ENCODE measurements around the gene C5orf58. TPM values are rescaled to one million over a fixed set of nuclear protein-coding genes. Genes with fewer than 3 reads are reported as not detected.

Gene C5orf58
- total and polyA plus RNA-seq, 9 of the 15 experiments (the other 6 are each of a cell fraction or from before 2014, with no cell fraction given): 1.5 to 7.6 (median 5.3) TPM

DNA sequence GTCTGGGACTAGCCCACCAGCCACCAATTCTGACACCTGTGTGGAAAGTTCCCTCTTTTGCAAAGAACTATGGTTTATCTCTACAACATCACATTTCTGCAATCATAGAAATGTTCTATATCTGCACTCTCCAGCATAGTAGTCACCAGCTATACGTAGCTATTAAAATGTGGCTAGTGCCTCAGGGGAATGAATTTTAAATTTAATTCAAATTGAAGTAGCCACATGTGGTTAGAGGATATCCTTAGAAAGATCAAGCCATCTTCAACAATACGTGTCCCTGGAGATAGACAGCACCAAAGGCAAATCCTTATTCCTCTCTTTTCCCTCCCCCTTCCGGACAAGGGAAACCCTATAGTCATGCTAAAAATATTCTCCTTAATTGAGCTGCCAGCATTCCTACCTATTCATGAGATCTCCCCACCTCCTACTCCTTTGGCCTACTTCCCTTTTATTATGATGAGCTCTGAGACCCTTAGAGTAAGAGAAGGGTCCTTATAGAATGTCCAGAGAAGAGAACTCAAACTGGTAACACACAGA lies 53.7 kb downstream of the C5orf58 start:
- H3K9ac ChIP-seq (ENCODE audit: insufficient read depth in 1 of 2, low read depth in 2 of 2, low read length in 2 of 2): no peak overlapping the region
- in situ Hi-C loops (cut with MboI): no loop called here
- no peak overlapping the region for H3K4me3 ChIP-seq
- H3K9me1 ChIP-seq (ENCODE audit: control insufficient read depth, insufficient read depth, low read length): no peaks in the 10 kb centered on the region
- intact Hi-C loops (cut with micrococcal nuclease): no loop called here
- no peaks in the 10 kb centered on the region for H3K79me2 ChIP-seq (ENCODE audit: control insufficient read depth, insufficient read depth, low read length)
- no peaks in the 10 kb centered on the region for H3K36me3 ChIP-seq (ENCODE audit: control insufficient read depth, insufficient read depth, low read length)
- POLR2A ChIA-PET: no interaction called here
- no peaks in the 10 kb centered on the region for H3K27me3 ChIP-seq (ENCODE audit: control insufficient read depth in 2 of 2, insufficient read depth in 2 of 2, low read length in 2 of 2)
- no peak overlapping the region for H3K4me2 ChIP-seq (ENCODE audit: insufficient read depth, low read length)
- CTCF ChIA-PET (ENCODE audit: low intra/inter-chr PET ratio): interaction anchor here (1.2 kb wide), 1 partner anchor 19 kb away, joined by 3 read pairs; no protein-coding TSS in a partner anchor
- 45% methylated on average over 3 of the region's 3 CpGs for WGBS (ENCODE audit: insufficient coverage, low coverage, missing lambda C conversion rate)
- H3K9me3 ChIP-seq (replicated peaks; ENCODE audit: control insufficient read depth, insufficient read depth, low read depth, low read length): no peaks in the 10 kb centered on the region
- H4K20me1 ChIP-seq (replicated peaks; ENCODE audit: control insufficient read depth, insufficient read depth, low read length): no peaks in the 10 kb centered on the region
- no peak overlapping the region for H3K27ac ChIP-seq (ENCODE audit: extremely low read depth, low read depth, low read length)
- H2AFZ ChIP-seq (ENCODE audit: low read depth, low read length): no peak overlapping the region
- H3K4me1 ChIP-seq (replicated peaks in 1 of 2; ENCODE audit: control insufficient read depth in 2 of 2, insufficient read depth in 2 of 2, low read length in 2 of 2): no peaks in the 10 kb centered on the region; a peak in 1 of 5 replicates
- no TSS peak for BruUV-seq (replicated peaks)
- TF ChIP-seq, protein P1, sequence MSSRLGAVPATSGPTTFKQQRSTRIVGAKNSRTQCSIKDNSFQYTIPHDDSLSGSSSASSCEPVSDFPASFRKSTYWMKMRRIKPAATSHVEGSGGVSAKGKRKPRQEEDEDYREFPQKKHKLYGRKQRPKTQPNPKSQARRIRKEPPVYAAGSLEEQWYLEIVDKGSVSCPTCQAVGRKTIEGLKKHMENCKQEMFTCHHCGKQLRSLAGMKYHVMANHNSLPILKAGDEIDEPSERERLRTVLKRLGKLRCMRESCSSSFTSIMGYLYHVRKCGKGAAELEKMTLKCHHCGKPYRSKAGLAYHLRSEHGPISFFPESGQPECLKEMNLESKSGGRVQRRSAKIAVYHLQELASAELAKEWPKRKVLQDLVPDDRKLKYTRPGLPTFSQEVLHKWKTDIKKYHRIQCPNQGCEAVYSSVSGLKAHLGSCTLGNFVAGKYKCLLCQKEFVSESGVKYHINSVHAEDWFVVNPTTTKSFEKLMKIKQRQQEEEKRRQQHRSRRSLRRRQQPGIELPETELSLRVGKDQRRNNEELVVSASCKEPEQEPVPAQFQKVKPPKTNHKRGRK (tag; IDR thresholded peaks at IDR 0.05): no peak
- TF ChIP-seq ZNF780A (CRISPR knock-in tag; IDR thresholded peaks at IDR 0.05) (no peak), ZC3H8 (IDR thresholded peaks at IDR 0.05) (no peak), ZFPM2 (CRISPR knock-in tag; IDR thresholded peaks at IDR 0.05) (no peak), FOXA1 (IDR thresholded peaks at IDR 0.05; ENCODE audit: borderline replicate concordance) (no peak), CHD2 (IDR thresholded peaks at IDR 0.05; ENCODE audit: low read depth, low read length) (no peak), TSC22D4 (tag; IDR thresholded peaks at IDR 0.05) (no peak), ZBTB7A (IDR thresholded peaks at IDR 0.05; ENCODE audit: borderline replicate concordance, control insufficient read depth, low read depth, low read length) (no peak), RFX5 (IDR thresholded peaks at IDR 0.05; ENCODE audit: low read depth, low read length) (no peak), RFX7 (CRISPR knock-in tag; IDR thresholded peaks at IDR 0.05) (no peak), JUNB (CRISPR knock-in tag; conservative IDR thresholded peaks at IDR 0.05) (no peak)
- TF ChIP-seq, protein P2, sequence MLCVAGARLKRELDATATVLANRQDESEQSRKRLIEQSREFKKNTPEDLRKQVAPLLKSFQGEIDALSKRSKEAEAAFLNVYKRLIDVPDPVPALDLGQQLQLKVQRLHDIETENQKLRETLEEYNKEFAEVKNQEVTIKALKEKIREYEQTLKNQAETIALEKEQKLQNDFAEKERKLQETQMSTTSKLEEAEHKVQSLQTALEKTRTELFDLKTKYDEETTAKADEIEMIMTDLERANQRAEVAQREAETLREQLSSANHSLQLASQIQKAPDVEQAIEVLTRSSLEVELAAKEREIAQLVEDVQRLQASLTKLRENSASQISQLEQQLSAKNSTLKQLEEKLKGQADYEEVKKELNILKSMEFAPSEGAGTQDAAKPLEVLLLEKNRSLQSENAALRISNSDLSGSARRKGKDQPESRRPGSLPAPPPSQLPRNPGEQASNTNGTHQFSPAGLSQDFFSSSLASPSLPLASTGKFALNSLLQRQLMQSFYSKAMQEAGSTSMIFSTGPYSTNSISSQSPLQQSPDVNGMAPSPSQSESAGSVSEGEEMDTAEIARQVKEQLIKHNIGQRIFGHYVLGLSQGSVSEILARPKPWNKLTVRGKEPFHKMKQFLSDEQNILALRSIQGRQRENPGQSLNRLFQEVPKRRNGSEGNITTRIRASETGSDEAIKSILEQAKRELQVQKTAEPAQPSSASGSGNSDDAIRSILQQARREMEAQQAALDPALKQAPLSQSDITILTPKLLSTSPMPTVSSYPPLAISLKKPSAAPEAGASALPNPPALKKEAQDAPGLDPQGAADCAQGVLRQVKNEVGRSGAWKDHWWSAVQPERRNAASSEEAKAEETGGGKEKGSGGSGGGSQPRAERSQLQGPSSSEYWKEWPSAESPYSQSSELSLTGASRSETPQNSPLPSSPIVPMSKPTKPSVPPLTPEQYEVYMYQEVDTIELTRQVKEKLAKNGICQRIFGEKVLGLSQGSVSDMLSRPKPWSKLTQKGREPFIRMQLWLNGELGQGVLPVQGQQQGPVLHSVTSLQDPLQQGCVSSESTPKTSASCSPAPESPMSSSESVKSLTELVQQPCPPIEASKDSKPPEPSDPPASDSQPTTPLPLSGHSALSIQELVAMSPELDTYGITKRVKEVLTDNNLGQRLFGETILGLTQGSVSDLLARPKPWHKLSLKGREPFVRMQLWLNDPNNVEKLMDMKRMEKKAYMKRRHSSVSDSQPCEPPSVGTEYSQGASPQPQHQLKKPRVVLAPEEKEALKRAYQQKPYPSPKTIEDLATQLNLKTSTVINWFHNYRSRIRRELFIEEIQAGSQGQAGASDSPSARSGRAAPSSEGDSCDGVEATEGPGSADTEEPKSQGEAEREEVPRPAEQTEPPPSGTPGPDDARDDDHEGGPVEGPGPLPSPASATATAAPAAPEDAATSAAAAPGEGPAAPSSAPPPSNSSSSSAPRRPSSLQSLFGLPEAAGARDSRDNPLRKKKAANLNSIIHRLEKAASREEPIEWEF (CRISPR knock-in tag; IDR thresholded peaks at IDR 0.05): no peak
- DNase-seq (ENCODE audit: extremely low read depth in 1 of 4, low spot score in 3 of 4) (no peak), ATAC-seq (no peak), FAIRE-seq (no peak)
